ENCODE data around the gene LCN6. TPM values are rescaled to one million over a fixed set of nuclear protein-coding genes. Genes with fewer than 3 reads are reported as not detected.
"Not testable (repeated sequence)": the region's sequence is repeated elsewhere in the genome, so short reads cannot be mapped to it uniquely, and the experiment has no call there.

Gene LCN6
- total RNA-seq, 2 experiments from 2014 or later = not detected

DNA sequence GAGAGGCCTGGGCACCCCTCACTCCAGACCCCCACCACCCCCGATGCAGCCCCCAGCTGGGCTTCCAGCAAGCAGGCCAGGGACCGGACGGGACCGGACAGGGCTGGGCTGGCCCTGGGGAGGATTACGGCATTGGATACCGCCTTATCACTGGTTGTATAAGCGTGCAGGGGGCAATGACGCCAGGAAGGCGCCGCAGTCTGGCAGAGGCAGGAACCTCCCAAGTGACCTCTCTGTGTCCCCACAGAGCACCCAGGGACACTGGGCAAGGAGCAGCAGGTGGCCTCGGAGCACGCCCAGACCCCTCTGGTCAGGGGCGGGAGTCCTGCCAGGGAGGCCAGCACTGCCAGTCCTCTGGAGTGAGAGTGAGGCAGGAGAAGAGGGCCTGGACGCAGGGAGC lies 16.7 kb upstream of the LCN6 start:
- Mint-ChIP-seq H3K4me1 (peaks cover 19% of the 10 kb centered on the region), H3K9me3 (ENCODE audit: low read depth) (no peaks in the 10 kb centered on the region), H3K36me3 (ENCODE audit: low read depth) (no peaks in the 10 kb centered on the region), H3K27me3 (peaks cover 9% of the 10 kb centered on the region), H3K27ac (no peak overlapping the region), H3K4me3 (no peak overlapping the region)
- intact Hi-C loops (cut with DNase I, micrococcal nuclease) = no loop called here
- CTCF ChIA-PET = interaction anchor here (0.6 kb wide), 1 partner anchor 24 kb away, joined by 3 read pairs; no protein-coding TSS in a partner anchor
- ATAC-seq (no peak), DNase-seq (no peak)
- POLR2A ChIA-PET = no interaction called here

DNA sequence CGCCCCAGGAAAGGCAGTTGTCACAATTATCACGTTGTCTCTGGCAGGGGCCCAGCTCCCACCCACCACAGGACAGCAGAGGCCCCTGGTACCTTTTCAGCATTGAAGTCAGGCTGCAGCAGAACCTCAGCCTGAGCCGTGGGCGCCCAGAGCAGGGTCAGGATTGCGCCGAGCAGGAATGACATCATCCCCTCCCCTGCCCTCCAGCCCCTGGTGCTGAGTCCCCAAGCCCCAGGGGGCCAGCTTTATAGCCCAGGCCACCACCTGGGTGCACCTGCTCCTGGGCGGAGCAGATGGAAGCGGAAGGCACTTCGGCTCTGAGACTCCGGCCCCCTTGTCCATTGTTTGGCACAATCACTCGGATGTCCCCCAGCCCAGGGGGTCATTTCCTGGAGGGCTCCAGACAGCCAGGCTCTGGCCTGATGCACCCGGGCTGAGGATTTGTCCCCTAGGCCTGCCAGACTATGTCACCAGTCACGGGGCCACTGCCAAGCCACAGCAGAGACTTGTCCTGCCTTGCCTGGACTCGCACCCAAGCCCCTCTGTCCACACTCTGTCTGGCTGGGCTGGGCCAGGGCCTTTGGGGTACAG lies 16.1 kb upstream of the LCN6 start, which contains the start of gene LCN15:
TSS of gene LCN15 (minus strand) at position 218 of the 591 bp plus-strand sequence. CDS start at position 188, 30 bp downstream.
- ChIA-PET POLR2A (no interaction called here), CTCF (no interaction called here)
- Mint-ChIP-seq H3K4me1 (peaks cover 17% of the 10 kb centered on the region), H3K27ac (no peak within 1 kb of the TSS), H3K4me3 (no peak within 1 kb of the TSS), H3K36me3 (ENCODE audit: low read depth) (no peaks in the 10 kb centered on the region), H3K27me3 (peaks cover 9% of the 10 kb centered on the region), H3K9me3 (ENCODE audit: low read depth) (no peaks in the 10 kb centered on the region)
- intact Hi-C loops (cut with DNase I, micrococcal nuclease) = no loop called here
- DNase-seq (no peak), ATAC-seq (no peak)

DNA sequence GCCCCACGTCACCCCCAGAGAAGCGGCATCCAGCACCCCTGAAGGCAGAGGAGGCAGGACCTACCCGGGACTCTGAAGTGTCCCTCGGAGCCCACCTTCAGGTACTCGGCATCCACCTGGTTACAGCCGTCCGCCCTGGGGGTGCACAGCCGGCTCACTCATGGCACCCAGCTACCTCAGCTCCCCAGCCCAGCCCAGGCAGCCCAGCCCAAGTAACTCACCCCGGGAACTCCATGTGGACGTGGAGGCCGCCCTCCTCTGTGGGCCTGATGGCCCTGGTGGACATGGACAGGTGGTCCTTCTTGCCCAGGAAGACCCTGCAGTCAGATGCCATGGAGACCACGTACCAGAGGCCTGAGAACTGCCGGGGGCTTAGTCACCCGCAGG lies 15.3 kb upstream of the LCN6 start:
- POLR2A ChIA-PET = no interaction called here
- intact Hi-C loops (cut with DNase I, micrococcal nuclease) = no loop called here
- H3K9me3 Mint-ChIP-seq (ENCODE audit: low read depth) = no peaks in the 10 kb centered on the region

DNA sequence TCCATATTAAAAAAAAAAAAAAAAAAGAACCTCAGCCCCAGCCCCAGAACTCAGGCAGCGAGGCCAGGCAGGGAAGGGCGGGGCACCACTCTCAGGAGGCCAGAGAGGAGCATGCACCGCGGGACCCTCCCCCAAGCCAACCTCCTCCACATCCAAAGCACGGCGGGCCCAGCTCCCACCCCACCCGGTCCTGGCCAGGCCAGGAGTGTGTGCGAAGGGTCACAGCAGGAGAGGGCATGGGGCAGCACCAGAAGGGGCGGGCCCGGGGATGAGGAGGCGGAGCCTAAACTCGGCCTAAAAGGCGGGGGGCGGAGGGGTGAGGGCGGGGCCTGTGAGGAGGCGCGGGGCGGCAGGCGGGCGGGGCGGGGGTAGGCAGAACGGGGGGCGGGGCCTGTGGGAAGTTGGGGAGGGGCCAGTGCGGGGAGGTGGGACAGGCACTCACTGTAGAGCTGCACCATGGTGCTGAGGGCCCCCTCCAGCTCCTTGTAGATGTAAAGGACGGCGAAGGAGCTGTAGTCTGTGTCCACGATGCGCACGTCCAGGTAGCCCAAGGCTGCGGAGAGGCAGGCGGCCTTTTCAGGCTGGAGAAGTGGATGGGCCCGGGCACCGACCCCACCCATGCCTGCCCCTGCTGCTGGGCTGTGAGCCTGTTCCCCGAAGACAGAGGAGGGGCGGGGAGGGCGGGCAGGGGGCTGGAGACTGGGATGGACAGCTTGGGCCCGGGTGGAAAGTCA lies 14.8 kb upstream of the LCN6 start:
- ChIA-PET CTCF (no interaction called here), POLR2A (no interaction called here)
- ATAC-seq = peak; percentile 26
- DNase-seq = peak; percentile 77
- H3K27ac Mint-ChIP-seq = no peak overlapping the region
- no peaks in the 10 kb centered on the region for H3K36me3 Mint-ChIP-seq (ENCODE audit: low read depth)
- H3K4me3 Mint-ChIP-seq = no peak overlapping the region
- H3K27me3 Mint-ChIP-seq = peaks cover 9% of the 10 kb centered on the region
- intact Hi-C loops (cut with DNase I, micrococcal nuclease) = no loop called here
- H3K4me1 Mint-ChIP-seq = peaks cover 17% of the 10 kb centered on the region
- no peaks in the 10 kb centered on the region for H3K9me3 Mint-ChIP-seq (ENCODE audit: low read depth)

More for the DNA sequence above, 15.3 kb upstream of the LCN6 start:
- ATAC-seq (no peak), DNase-seq (no peak)
- Mint-ChIP-seq H3K27ac (no peak overlapping the region), H3K4me1 (peaks cover 17% of the 10 kb centered on the region), H3K27me3 (peaks cover 9% of the 10 kb centered on the region), H3K36me3 (ENCODE audit: low read depth) (no peaks in the 10 kb centered on the region), H3K4me3 (no peak overlapping the region)
- CTCF ChIA-PET = interaction anchor here (0.5 kb wide), 1 partner anchor 29 kb away, joined by 3 read pairs; no protein-coding TSS in a partner anchor

DNA sequence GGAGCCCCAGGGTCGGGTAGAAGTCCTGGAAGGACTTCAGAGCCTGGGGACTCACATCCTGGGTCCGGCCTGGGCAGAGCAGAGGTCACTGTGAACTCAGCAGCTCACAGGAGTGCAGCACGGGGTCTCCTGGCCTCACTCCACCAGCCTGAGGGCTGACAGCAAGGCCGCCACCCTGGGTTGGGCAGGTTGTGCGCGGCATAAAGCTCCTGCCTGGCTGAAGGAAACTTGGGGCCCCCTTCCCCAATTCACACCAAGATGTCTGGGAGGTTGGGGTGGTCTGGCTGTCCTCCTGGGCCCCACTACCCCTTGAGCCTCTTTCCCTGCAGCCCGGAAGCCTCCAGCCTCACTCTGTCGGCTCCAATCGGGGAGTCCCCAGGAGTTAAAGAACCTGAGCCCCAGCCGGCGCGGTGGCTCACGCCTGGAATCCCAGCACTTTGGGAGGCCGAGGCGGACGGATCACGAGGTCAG lies 13.9 kb upstream of the LCN6 start:
- DNase-seq (no peak), ATAC-seq (no peak)
- intact Hi-C loops (cut with DNase I, micrococcal nuclease) = no loop called here
- POLR2A ChIA-PET = no interaction called here
- Mint-ChIP-seq H3K4me3 (no peak overlapping the region), H3K27ac (no peak overlapping the region), H3K36me3 (ENCODE audit: low read depth) (no peaks in the 10 kb centered on the region), H3K9me3 (ENCODE audit: low read depth) (no peaks in the 10 kb centered on the region), H3K4me1 (peaks cover 12% of the 10 kb centered on the region), H3K27me3 (peaks cover 6% of the 10 kb centered on the region)
- CTCF ChIA-PET = no interaction called here

DNA sequence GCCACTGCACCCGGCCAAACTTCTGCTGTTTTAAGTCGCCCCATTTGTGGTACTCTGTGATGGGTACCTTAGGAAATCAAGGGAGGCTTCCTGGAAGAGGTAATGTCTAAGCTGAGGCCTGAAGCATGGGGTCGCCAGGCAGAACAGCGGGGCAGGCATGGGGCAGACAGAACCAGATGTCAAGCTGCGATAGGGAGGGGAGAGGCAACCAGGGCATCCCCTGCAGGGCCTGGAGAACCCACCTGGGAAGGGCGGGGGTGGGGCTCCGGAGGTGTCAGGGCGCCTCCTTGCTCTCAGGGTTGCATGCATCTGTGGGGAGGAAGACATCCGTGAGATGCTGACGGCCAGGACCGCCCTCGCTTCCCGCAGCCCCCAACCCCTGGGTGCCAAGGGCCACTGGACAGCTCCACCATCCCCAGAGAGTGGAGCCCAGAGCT lies 13.2 kb upstream of the LCN6 start:
- DNase-seq = no peak
- intact Hi-C loops (cut with DNase I, micrococcal nuclease) = no loop called here
- Mint-ChIP-seq H3K4me3 (no peak overlapping the region), H3K36me3 (ENCODE audit: low read depth) (no peaks in the 10 kb centered on the region), H3K27me3 (peaks cover 2% of the 10 kb centered on the region), H3K9me3 (ENCODE audit: low read depth) (no peaks in the 10 kb centered on the region), H3K27ac (no peak overlapping the region), H3K4me1 (peaks cover 5% of the 10 kb centered on the region)
- ATAC-seq = no peak
- CTCF ChIA-PET = no interaction called here
- POLR2A ChIA-PET = interaction anchor here (0.6 kb wide), 1 partner anchor 10 kb away, joined by 3 read pairs; no protein-coding TSS in a partner anchor

DNA sequence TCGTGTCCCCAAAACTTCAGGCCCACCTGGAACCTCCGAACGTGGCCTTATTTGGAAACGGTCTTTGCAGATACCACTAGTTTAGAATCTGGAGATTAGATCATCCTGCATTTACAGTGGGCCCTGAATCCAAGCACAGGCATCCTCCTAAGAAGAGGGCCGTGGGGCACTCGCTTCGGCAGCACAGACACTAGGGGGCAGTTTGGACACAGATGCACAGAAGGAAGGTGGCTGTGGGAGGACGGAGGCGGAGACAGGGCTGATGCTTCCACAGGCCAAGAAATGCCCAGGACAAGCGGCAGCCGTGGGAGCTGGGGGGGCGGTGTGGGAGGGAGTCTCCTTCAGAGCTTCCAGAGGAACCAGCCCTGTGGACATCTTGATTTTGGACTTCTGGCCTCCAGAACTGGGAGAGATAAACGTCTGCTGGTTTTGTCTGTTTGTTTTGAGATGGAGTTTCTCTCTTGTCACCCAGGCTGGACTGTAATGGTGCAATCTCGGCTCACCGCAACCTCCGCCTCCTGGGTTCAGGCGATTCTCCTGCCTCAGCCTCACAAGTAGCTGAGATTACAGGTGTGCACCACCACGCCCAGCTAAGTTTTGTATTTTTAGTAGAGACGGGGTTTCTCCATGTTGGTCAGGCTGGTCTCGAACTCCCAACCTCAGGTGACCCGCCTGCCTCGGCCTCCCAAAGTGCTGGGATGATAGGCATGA lies 12.7 kb upstream of the LCN6 start:
- H3K27me3 Mint-ChIP-seq; H3K27ac Mint-ChIP-seq; H3K36me3 Mint-ChIP-seq (ENCODE audit: low read depth); H3K4me3 Mint-ChIP-seq; H3K4me1 Mint-ChIP-seq; intact Hi-C loops (cut with DNase I, micrococcal nuclease); H3K9me3 Mint-ChIP-seq (ENCODE audit: low read depth): not testable (repeated sequence)
- ATAC-seq (peak; percentile 34), DNase-seq (peak; percentile 58)
- ChIA-PET CTCF (interaction anchor here (0.7 to 1.6 kb wide), 3 partner anchors 10 to 1257 kb away, joined by 3 to 4 read pairs (median 4); no protein-coding TSS in a partner anchor), POLR2A (interaction anchor here (0.6 kb wide), 1 partner anchor 10 kb away, joined by 3 read pairs; no protein-coding TSS in a partner anchor)

DNA sequence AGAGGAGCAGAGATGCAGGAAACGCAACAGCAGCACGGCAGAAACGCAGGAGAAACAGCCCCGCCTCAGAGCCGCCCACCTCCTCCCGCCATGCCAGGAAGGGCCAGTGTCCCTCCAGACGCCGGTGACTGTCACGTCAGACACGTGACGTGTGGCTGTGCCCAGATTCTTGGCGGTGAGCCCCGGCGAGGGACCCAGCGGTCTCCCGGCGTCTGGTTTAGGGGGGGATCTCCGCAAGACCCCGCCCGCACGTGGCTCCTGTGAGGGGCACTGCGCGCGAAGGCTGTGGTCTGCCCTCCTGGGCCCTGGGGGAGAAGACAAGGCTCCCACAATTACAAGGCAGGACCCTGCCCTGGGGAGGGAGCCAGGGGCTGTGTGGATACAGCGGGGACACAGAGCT lies 12.1 kb upstream of the LCN6 start:
- Mint-ChIP-seq H3K27ac (no peak overlapping the region), H3K36me3 (ENCODE audit: low read depth) (peaks cover 2% of the 10 kb centered on the region), H3K4me3 (no peak overlapping the region), H3K27me3 (peaks cover 9% of the 10 kb centered on the region), H3K9me3 (ENCODE audit: low read depth) (peaks cover 9% of the 10 kb centered on the region), H3K4me1 (no peaks in the 10 kb centered on the region)
- DNase-seq (no peak), ATAC-seq (no peak)
- ChIA-PET POLR2A (no interaction called here), CTCF (interaction anchor here (0.6 to 1.6 kb wide), 5 partner anchors 10 to 1256 kb away, joined by 3 to 4 read pairs (median 4); no protein-coding TSS in a partner anchor)
- intact Hi-C loops (cut with DNase I, micrococcal nuclease) = no loop called here

DNA sequence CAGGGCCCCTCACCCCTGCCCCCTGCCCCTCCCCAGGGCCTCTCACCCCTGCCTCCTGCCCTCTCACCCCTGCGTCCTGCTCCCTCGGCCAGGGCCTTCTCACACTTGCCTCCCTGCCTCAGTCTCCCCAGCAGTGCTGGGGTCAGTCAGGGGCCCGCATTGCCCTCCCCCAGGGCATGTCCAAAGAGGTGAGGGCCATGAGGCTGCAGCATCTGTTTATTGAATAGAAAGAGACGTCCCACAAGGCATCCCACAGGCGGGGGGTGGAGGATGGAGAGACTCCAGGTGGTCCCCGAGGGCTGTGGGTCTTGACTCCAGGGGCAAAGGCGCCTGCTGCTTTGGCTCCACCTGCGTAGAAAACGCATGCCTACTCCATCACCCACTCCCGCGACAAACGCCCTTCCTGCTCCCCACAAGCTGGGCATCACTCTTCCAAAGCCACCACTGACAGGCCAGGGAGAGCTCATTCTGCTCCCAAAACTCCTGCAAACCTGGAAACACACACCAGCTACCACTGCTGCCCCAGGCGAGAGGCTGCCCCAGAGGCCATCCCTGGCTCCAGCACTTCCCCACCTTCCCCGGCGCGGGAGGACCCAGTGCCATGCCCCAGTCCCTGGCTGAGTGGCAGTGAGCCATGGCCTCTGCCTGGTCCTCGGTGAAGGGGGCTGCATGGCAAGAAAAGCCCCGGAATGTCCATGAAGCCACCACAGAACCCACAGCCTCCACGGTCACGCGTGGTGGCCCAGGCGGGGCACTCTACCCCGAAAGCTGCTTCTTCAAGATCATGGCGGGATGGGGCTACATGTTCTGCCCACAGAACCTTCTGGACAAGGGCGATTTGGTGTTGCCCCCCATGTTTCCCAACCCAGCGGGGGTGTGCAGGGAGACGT lies 11.4 kb upstream of the LCN6 start:
- Mint-ChIP-seq H3K4me1 (no peaks in the 10 kb centered on the region), H3K4me3 (no peak overlapping the region), H3K9me3 (ENCODE audit: low read depth) (peaks cover 11% of the 10 kb centered on the region), H3K27me3 (peaks cover 9% of the 10 kb centered on the region), H3K36me3 (ENCODE audit: low read depth) (peaks cover 2% of the 10 kb centered on the region), H3K27ac (no peak overlapping the region)
- CTCF ChIA-PET = interaction anchor here (0.6 to 1.6 kb wide), 5 partner anchors 9 to 276 kb away, joined by 3 to 4 read pairs (median 4); no protein-coding TSS in a partner anchor
- DNase-seq (no peak), ATAC-seq (no peak)
- intact Hi-C loops (cut with DNase I, micrococcal nuclease) = no loop called here
- POLR2A ChIA-PET = no interaction called here

DNA sequence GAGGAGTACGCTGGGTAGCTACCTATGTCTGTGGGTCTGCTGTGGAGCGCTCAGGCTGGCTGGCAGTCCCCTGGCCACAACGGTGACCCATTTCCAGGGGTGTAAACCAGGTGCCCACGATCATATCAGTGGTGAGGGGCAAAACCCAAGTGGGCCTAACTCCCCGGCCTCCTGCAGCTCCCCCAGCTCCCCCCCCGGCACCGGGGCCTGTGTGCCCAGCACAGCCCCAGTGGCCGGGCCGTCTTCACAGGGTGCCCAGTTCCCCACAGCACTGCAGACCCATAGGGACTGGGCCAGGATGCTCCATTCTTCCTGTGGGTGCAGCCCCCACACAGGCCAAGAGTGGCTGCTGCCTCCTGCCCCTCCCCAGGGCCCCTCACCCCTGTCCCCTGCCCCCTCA lies 10.7 kb upstream of the LCN6 start:
- intact Hi-C loops (cut with DNase I, micrococcal nuclease) = no loop called here

DNA sequence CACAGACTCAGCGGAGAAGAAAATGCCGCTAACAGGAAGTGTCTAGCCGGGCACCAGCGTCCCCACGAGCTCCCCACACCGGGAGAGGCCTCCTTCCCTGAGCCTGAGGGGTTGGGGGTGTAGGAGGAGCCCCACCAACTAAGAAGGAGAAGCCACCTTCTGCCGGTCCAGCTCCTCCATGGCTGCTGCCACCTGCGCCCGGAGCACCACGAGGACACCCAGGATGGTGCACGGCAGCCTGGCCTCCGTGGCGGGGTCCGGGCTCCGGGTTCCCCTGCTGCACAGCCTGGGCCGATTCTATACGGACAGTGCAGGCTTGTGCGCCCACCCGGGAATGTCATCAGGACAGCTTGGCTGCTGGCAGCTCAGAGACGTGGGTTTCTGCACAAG lies 9.4 kb upstream of the LCN6 start:
- H3K27me3 Mint-ChIP-seq = peaks cover 9% of the 10 kb centered on the region
- no peak for ATAC-seq
- peaks cover 11% of the 10 kb centered on the region for H3K9me3 Mint-ChIP-seq (ENCODE audit: low read depth)
- DNase-seq = no peak
- H3K27ac Mint-ChIP-seq = no peak overlapping the region
- peaks cover 2% of the 10 kb centered on the region for H3K36me3 Mint-ChIP-seq (ENCODE audit: low read depth)
- no peak overlapping the region for H3K4me3 Mint-ChIP-seq
- intact Hi-C loops (cut with DNase I, micrococcal nuclease) = no loop called here
- ChIA-PET POLR2A (no interaction called here), CTCF (interaction anchor here (0.6 to 1.5 kb wide), 7 partner anchors 9 to 479 kb away, joined by 3 to 8 read pairs (median 3); no protein-coding TSS in a partner anchor)
- no peaks in the 10 kb centered on the region for H3K4me1 Mint-ChIP-seq

More for the DNA sequence above, 10.7 kb upstream of the LCN6 start:
- ChIA-PET POLR2A (no interaction called here), CTCF (interaction anchor here (0.6 to 1.6 kb wide), 4 partner anchors 8 to 276 kb away, joined by 3 to 4 read pairs (median 4); no protein-coding TSS in a partner anchor)
- Mint-ChIP-seq H3K27ac (no peak overlapping the region), H3K4me1 (no peaks in the 10 kb centered on the region), H3K9me3 (ENCODE audit: low read depth) (peaks cover 11% of the 10 kb centered on the region), H3K36me3 (ENCODE audit: low read depth) (peaks cover 2% of the 10 kb centered on the region), H3K4me3 (no peak overlapping the region), H3K27me3 (peaks cover 9% of the 10 kb centered on the region)
- no peak for ATAC-seq
- DNase-seq = no peak

Data from activated CD4-positive, alpha-beta T cell treated with anti-CD3 and anti-CD28 coated beads for 36 hours (primary cell).